Coronary artery (tissue), 2 donors: ENCODE measurements around the gene CYB561D1.

Source experiments
- DNase-seq: peaks from one replicate; pipeline ENCODE4 v3.0.0-alpha.2; 2017; ENCODE audit warnings: low spot score
- H3K27ac ChIP-seq, 2 donors: fragments of 200-600 bp; sonication (generic); one replicate each; pipeline ENCODE4 v1.5.1; 2016 to 2019
- H3K4me3 ChIP-seq: fragments of 200-600 bp; sonication (generic); 2 replicates; pipeline ENCODE4 v1.5.1; 2016; ENCODE audit warnings: mild to moderate bottlenecking, moderate library complexity
- TF ChIP-seq, protein P1 (sequence below): fragments of 200-600 bp; sonication (generic); IDR thresholded peaks from one replicate; pipeline ENCODE4 v1.5.1; 2019; ENCODE audit warnings: antibody characterized with exemption

CYB561D1 gene

DNA sequence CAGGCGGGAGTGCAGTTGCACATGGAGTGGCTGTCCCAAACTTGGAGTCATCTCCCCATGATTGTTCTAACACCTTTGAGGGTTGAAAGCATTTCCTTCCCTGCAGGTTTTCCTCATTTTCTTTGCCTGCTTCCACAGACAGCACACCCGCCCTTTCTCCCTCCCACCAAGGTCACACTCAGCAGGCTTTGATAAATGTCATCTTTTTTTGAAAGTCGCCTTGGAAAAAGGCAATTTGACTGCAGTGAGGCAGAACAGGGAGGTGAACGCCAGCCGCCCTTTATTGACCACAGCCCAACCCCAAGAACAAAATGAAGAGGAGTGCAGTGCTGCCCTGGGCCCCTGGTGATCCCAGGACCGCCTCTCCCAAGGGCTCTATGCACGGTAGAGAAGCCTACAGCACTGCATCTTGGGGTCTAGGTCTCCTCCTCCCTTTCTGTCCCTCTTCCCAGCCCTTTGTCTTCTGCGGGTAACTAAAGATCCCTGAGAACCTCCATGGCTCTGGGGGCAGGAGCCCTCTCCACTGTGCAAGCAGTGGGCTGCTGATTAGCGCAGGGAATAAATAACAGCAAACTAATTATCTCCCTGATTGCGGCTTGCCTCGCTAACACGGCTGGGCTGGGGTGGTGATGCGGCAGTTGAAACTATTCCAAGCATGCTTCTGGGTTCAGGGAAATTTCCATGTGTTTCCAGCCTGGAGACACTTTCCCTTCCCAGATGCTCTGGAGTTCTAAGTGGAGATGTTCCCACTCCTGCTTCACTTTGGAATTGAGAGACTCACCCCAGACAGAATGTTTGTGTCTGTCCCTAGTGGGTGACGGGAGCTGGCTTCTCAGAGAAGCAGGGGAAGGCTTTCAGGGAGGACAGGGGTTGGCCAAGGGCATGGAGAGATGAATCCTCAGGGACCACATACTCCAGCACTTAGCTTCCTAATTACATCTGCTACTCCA, 27.4 kb downstream of the CYB561D1 start:
- Histone ChIP-seq H3K4me3 (no peak overlapping the region), H3K27ac (no peak overlapping the region)
- TF ChIP-seq, protein P1, sequence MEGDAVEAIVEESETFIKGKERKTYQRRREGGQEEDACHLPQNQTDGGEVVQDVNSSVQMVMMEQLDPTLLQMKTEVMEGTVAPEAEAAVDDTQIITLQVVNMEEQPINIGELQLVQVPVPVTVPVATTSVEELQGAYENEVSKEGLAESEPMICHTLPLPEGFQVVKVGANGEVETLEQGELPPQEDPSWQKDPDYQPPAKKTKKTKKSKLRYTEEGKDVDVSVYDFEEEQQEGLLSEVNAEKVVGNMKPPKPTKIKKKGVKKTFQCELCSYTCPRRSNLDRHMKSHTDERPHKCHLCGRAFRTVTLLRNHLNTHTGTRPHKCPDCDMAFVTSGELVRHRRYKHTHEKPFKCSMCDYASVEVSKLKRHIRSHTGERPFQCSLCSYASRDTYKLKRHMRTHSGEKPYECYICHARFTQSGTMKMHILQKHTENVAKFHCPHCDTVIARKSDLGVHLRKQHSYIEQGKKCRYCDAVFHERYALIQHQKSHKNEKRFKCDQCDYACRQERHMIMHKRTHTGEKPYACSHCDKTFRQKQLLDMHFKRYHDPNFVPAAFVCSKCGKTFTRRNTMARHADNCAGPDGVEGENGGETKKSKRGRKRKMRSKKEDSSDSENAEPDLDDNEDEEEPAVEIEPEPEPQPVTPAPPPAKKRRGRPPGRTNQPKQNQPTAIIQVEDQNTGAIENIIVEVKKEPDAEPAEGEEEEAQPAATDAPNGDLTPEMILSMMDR = no peak
- no peak for DNase-seq

DNA sequence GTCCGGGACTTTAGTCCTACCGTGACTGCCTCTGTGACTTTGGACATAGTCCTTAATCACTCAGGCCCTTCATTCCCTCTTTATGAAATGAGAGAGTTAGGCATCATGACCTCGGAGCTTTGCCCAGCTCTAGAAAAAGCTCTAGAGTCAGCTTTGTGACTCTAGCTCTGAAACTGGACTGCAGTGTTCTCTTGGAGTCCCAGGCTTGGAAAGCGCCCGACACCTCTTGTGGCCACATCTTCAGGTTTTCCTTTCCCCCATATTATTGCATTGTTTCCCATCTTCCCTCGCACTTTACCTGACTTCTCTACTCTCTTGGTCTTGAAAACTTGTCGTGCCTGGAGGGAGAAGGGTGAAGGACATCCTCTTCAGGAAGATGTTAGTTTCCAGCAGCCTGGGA, 28.1 kb downstream of the CYB561D1 start:
- Histone ChIP-seq H3K4me3 (no peak overlapping the region), H3K27ac (no peak overlapping the region)
- no peak for DNase-seq

DNA sequence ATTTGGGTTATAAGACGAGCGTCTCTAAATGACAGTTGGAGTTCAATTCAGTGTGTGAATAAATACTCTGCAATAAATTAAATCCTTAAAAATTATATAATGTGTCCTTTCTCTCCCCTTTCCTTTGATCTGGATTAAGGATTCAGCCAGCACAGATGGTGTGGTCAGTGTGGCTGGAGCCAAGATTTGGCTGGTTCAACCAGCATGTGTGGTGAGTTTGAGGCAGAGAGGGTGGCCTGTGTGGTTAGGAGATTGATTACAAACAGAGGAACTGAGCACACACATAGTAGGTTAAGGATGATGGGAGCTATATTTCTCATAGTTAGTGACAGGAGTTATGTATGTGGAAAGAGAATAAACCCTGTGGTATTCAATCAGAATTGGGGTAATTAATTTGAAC, 29.8 kb downstream of the CYB561D1 start:
- no peak overlapping the region for H3K27ac ChIP-seq
- H3K4me3 ChIP-seq = no peak overlapping the region
- no peak for DNase-seq
- TF ChIP-seq, protein P1 = no peak

More for the DNA sequence above, 28.1 kb downstream of the CYB561D1 start:
- TF ChIP-seq, protein P1 = no peak

DNA sequence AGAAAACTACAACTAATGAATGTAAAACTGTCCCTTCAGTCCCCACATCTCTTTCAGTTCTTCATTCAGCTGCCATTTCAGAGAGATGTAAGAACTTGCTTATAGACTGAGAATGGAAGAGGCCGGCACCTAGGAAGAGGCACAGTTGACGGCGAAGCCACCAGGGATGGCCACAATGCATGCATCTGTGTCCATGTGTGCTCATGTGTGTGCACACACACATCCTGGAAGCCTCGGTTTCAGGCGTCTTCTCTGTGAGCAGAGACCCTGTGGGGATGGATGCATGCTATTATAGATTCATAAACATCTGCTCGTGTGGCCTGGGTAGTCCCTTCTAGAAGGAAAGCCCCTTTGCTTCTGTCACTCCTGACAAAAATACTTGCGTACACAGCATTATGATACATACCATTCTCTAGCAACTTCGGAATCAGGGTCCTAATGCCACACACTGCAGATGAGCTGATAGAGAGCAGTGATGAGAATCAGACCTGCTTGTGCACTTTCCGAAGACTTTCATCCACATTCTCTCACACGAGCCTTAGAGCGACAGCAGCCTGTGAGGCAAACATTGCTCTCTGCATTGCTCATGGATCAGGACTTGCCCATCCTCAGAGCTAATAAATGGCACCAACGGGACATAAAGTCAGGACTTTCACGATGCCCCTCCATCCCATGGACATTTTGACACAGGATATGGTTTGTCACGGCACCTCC, 33.4 kb downstream of the CYB561D1 start:
- Histone ChIP-seq H3K27ac (no peak overlapping the region), H3K4me3 (no peak overlapping the region)
- TF ChIP-seq, protein P1 = no peak
- peak; percentile 62 for DNase-seq

DNA sequence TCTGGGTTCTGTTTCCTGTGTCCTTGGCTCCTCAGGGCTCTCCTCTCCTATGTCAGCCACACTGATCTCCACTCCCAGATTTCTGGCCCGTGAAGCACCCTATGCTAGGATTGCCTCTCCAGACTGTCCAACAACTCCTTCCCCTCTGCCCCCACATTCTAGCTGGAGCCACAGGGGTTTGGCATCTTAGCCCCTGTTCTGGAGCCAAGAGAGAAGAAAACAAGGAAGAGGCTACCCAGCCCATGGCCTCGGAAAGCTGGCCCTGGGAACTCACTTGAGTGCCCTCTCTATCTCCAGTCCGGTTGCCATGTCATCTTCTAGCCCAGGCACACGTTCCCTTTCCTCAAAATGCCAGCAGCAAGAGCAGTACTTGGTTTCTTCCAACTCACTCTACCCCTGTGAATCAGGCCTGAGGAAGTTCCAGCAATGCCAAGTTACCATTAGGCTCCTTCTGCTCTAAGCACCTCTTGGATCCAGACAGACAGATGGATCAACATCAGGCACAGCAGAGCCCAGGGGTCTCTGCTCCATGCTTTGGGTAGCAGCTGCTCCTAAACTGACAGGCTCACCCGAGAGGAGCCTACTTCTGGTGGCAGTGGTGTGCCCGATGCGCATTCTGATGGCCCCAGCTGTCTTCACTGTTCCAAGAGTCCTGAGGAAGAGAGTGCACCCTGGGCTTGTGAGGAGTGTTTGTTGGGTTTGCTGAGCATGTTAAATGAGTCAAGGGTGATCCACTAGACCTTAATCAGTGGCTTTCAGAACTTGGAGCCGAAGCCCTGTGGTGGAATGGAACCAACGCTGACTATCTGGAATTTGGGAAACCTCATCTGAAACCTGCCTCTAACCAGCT, 34.2 kb downstream of the CYB561D1 start:
- DNase-seq = peak; percentile 55
- Histone ChIP-seq H3K4me3 (no peak overlapping the region), H3K27ac (no peak overlapping the region)
- TF ChIP-seq, protein P1 = no peak

DNA sequence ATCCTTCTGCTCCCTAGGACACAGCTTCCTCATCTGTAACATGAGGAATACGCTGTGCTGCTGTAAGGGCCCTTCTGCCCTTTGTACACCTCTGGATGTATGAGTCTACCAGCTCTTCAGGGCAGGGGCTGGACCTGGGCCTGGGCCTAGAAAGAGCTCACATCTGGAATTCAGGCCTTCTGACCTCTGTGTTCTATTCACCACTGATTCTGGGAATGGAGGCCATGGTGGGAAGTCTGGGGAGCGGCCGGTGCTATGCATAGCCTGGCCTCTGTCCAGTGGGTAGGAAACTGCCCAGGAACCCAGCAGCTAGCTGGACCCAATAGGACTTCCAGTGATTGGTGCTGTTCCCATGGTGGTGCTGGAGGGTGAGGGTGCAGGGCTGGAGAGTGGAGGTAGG, 34.8 kb downstream of the CYB561D1 start:
- no peak for DNase-seq
- Histone ChIP-seq H3K4me3 (no peak overlapping the region), H3K27ac (no peak overlapping the region)
- TF ChIP-seq, protein P1 = no peak
